ENCODE results near the gene IRF9.
"Not testable (repeated sequence)": the region's sequence is repeated elsewhere in the genome, so short reads cannot be mapped to it uniquely, and the experiment has no call there.

Gene IRF9

DNA sequence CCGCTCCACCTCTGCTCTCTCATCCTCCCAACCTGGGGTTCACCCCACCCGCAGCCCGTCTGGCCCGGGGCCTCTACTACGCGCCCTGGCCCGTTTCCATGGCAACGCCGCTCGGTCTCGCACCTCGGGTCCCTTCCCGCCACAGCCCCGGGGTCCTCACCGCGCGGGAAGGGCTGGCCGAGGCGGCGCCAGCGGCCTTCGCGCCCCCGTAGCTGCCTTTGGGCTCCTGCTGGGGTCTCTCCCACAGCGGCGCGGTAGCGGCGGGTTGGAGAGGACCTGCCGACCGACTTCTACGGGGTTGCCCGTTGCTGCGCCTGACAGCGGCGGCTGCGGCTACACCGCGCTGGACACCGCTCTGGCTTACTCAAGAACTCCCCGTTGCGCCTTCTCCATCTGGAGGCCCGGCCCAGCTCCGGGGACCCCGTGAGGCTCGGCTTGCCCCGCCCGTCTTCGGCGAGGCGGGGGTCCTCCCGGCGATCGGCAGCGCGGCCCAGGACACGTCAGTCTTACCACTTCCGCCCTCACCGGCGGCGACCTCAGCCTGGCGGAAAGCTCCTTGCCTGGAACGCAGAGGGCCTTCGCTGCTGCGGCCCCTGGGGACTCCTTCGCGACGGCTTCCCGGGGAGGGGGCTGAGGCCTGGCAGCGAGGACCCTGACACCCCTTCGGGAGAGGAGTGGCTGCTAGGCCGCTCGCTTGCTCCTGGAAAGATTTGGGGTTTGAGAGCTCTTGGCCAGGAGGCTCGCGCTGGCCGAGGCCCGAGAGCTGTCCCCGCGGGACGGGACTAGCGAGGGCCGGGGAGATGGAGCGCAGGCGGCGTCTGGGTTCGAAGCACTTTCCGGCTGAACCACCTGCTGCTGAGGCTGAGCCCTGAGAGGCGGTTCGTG is 34.4 kb downstream of the IRF9 start, which contains the start of gene TM9SF1:
TM9SF1 (minus strand) TSS at position 256 of the 885 bp plus-strand sequence. CDS start 422 bp downstream, outside the sequence.
- peak; percentile 70 to 95 (median 84) for DNase-seq

DNA sequence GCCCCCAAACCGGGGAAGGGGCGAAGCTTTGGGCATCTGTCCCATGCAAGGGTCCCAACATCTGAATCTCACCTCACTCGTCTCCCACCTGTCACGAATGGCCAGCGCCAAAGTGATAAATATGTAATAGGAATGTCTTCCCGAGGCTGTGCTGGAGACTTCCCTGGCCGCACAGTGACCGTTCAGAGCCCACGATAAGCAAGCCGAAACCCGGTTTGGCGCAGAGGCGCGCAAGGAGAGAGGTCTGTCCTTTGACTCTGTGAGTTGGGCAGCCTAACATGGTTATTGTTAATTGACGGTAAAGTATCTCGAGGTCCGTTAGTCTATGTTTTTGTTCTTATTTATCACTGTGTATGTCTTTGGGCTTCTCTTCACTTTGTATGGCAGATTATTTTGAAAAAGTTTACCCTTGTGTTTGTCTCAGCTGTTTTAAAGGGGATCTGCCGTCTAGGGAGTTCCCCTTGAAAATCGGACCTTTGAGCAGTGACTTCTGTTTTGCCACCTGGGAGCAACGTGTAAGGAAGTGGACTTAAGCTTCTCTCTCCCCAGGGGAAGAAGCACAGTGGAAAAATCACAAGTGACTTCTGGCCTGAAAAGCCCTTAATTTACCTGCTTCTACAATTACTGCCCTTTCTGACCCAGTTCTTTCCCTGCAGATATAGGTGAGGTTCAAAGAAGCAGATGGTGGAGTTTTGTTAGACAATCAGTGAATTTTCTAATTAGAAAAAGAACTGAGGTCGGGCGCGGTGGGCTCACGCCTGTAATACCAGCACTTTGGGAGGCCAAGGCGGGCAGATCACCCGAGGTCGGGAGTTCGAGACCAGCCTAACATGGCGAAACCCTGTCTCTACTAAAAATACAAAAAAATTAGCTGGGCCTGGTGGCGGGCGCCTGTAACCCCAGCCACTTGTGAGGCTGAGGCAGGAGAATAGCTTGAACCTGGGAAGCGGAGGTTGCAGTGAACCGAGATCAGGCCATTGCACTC is 35.3 kb downstream of the IRF9 start:
- no peak for DNase-seq

DNA sequence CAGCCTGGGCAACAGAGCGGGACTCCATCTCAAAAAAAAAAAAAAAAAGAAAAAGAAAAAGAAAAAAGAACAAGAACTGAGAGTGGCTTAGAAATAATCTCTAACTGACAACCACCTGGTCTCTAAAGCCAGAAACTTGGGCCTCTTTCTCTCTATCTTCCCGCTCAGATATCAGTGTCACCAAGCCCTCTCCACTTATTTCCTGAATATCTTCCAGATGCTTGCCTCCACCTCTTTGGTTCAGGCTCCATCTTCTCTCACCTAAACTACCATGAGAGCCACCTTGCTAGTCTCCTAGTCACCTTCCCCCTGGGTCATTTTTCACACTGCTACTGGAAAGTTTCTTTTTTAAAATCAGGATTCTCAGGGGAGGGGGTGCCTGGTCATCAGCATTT is 36.0 kb downstream of the IRF9 start:
- no peak for DNase-seq

DNA sequence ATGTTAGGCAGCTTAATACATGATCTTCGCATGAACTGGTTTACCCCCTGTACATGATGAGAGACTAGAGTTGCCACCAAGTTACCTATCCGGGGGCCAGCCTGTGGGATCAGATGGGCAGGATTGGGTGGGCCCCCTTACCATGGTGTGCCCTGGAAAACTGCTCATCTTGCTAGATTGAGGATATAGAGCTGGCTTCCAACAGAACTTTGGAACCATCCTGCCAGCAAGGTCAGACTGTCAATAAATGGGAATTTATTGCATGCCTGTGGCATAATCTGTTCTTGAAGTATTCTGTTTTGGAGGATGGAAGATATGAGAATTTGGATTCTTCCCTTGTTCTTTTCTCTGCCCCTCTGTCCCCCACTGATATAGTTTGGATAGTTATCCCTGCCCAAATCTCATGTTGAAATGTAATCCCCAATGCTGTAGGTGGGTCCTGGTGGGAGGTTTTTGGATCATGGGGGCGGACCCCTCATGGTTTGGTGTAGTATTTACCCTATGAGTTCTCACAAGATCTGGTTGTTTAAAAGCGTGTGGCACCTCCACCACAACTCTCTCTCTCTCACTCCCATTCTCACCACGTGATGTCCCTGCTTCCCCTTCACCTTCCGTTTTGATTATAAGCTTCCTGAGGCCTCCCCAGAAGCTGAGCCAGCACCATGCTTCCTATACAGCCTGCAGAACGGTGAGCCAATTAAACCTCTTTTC is 37.9 kb downstream of the IRF9 start:
- no peak for DNase-seq

DNA sequence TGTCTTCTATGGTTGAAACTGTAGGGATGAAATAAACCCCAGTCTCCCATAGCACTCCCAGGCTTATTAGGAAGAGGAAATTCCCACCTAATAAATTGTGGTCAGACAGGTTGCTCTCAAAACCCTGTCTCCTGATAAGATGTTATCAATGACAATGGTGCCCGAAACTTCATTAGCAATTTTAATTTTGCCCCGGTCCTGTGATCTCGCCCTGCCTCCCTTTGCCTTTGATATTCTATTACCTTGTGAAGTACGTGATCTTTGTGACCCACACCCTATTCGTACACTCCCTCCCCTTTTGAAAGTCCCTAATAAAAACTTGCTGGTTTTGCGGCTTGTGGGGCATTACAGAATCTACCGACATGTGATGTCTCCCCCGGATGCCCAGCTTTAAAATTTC is 41.5 kb downstream of the IRF9 start:
- not testable (repeated sequence) for DNase-seq

DNA sequence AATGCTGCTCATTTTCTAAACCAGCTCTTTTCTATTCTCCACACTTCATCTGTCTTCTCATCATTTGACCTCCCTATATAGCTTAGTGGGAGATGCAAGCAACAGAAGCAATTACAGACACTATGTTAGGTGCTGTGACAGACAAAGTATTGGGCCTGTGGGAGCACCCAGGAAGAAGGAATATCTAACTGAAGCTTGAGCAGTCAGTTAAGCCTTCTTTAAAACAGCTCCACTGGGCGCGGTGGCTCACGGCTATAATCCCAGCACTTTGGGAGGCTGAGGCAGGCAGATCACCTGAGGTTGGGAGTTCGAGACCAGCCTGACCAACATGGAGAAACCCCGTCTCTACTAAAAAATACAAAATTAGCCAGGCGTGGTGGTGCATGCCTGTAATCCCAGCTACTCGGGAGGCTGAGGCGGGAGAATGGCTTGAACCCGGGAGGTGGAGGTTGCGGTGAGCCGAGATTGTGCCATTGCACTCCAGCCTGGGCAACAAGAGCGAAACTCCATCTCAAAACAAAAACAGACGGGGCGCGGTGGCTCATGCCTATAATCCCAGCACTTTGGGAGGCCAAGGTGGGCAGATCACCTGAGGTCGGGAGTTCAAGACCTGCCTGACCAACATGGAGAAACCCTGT is 42.3 kb downstream of the IRF9 start:
- DNase-seq, result not testable (repeated sequence)

DNA sequence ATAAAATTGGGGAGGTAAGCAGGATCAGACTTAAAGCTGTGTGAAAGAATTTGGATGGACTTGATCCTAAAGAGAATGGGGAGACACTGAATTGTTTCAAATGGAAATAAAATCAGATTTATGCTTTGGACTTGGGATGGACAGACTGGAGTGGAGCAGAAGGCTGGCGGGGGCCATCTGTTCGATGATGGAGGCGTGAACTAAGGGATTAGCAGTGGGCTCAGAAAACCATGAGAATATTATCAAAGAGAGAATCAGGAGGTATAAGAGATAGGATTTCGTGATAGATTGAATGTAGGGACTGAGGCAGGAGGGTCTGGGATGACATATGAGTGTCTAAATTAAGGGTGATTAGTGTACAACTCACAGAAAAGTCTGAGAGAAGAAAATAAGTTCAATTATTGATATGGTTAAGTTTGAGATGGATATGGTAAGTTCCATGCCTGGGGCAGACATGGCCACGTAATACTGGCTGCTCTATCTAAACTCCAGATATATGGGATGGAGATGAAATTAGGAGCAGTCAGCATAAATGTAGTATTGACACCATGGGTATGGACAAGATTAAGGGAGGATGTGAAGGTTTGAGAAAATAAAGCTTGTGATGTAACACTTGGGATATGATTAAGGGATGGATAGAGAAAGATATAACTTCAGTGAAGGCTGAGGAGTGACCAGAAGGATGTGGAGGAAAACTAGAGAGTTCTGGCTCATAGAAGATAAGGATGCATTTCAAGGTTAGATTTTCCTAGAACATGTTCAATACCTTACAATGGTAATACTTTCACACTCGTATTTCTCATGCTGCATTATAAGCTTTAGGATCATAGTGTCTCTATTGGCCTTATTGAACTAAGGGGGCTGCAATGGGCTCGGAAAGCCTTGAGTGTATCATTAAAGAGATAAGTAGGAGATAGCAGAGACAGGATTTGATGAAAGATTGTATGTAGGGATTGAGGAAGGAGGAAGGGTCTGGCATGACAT is 43.4 kb downstream of the IRF9 start:
- no peak for DNase-seq

DNA sequence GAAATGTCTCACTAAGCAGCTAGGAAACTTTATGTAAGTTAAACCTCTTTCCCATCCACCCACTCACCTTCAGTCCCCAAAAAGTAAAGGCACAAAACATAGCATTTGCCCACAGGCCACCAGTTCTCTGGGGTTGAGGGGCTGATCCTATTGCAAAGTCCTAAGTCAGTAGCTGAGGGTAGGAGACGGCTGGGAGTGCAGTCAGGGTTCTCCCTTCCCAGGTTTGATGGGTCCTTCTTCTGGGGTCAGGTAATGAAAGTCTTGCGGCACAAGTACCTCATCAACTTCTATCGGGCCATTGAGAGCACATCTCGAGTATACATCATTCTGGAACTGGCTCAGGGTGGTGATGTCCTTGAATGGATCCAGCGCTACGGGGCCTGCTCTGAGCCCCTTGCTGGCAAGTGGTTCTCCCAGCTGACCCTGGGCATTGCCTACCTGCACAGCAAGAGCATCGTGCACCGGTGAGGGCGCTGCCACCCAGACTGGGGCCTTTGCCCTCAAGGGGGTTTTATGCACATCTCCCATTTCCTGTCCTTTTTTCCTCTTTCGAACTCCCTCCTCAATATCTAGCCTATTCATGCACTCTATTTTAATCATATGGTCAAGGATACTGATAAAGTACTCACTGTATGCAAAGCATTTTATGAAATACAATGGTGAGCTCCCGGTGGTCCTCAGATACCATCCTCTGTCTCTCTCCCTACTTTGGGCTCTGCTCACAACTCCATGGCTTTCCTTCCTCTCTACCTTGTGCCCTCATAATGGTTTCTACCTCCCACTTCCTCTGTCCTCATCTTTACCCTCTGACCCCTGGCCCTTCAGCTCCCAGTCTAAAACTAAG is 45.4 kb downstream of the IRF9 start:
- no peak for DNase-seq

DNA sequence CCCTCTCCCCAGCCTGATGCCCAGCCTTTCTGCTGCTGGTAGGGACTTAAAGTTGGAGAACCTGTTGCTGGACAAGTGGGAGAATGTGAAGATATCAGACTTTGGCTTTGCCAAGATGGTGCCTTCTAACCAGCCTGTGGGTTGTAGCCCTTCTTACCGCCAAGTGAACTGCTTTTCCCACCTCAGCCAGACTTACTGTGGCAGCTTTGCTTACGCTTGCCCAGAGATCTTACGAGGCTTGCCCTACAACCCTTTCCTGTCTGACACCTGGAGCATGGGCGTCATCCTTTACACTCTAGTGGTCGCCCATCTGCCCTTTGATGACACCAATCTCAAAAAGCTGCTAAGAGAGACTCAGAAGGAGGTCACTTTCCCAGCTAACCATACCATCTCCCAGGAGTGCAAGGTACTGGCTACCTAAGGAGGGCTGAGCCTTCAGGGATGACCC is 46.1 kb downstream of the IRF9 start:
- peak in 1 of 5 experiments; percentile 59 for DNase-seq

DNA sequence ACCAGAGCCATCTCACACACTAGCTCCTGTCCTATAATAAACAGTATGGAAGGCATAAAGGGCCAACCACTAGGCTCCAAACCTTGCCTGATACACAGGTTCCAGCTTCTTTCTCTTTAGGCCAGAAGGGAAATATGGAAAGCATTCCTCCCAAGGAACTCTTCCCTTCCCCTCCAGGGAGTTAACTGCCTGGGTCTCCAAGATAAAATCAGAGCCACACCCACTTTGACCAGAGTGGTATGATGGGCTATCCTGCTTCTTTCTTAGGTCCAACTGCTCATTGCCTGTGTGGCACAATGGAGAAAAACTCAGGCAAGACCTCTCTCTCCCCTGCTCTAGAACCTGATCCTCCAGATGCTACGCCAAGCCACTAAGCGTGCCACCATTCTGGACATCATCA is 46.6 kb downstream of the IRF9 start:
- no peak for DNase-seq

DNA sequence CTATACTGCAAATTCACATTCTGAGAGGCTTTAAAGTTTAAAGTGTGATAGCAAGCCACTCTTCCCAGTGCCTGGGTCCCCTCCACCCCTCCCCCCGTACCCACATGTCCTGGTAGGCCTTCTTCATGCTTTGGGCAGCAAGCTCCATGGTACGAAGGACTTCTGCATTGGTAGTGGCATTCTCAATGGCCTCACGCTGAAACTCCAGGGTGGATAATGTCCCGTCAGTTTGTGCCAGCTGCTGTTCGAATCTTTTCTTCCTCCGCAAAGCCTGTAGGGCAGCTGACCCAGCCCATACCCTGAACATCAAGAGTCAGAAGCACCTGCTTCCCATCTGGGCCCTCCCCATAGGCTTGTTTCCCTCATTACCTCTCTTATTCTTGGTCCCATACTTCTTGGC is 50.2 kb downstream of the IRF9 start:
- no peak for DNase-seq

DNA sequence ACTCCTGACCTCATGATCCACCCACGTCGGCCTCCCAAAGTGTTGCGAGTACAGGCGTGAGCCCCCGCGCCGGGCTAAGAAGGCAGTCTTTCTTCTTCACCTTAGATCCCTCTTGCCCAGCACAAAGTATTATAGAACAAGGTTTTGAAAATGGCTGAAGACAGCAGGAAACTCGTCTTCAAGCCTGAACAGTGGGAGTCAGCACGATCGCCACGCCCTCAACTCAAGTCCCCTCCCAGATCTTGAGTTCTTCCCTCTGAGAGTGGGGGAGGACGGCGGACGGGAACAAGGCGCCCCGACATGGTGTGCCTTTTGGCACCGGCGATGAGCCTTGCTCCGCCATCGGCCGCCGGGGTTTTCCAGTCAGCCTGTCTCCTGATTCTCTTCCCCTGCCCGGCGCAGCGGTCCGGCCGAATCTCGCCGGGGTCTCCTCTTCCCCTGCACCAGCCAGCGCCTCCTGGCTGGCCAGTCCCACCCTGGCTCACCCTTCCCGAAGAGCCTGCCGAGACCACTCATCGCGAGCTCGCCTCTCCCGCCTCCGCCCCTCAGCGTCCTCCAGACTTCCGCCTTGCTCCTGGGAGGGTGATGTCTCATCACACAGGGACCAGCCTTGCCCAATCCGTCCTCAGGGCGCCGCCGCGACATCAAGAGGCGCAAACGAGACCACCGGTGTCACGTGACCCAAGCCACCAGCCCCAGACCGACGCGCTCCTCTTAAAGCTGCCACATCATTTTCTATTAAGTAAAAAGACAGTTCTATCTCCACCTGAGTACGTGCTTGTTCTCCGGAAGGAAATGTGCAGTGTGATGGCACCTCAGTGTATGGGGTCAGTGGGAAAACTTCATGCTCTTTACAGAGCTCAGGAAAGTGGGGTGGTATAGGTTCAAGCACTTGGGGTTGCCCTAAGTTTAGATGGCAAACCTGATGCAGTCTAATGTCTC is 52.1 kb downstream of the IRF9 start, which contains the start of gene CHMP4A:
CHMP4A (minus strand) TSS at position 565 of the 942 bp plus-strand sequence; CDS start at position 516, 49 bp downstream.
- DNase-seq, result peak; percentile 88 to 99 (median 95)

DNA sequence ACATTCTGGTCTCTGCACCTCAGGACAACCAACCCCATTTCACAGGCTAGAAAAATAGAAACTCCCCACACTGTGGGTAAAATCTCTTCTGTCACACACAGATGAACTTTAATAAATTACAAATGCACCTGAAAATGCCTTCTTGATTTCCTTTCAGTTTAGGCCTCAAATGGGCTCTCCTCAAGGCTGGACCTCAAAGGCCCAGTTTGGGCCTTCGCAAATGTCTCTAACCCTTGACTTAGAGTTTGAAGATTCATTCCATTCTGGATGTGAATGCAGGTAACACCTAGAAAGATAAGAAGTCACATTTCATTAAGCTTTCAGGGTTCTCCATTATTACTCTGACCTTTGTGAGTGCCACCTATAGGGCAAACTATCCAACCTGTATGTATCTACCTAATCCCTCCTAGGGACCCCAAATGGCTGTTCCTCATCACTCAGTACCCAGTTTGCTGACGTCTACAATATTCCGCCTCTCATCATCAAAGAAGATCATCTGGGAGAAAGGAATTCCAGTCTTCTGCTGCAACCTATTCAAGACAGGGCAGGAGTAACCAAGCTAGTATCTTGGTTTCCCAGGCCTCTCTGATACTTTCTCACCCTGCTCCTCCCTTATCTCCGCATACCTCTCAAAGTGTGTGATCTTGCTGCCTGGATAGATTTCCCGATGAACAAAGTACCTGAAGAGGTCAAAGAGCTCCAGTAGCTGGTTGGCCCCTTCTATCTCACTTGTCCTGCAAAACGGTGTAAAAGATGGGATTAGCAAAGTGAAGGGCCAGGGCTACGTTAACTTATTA is 53.0 kb downstream of the IRF9 start:
- DNase-seq, result no peak

DNA sequence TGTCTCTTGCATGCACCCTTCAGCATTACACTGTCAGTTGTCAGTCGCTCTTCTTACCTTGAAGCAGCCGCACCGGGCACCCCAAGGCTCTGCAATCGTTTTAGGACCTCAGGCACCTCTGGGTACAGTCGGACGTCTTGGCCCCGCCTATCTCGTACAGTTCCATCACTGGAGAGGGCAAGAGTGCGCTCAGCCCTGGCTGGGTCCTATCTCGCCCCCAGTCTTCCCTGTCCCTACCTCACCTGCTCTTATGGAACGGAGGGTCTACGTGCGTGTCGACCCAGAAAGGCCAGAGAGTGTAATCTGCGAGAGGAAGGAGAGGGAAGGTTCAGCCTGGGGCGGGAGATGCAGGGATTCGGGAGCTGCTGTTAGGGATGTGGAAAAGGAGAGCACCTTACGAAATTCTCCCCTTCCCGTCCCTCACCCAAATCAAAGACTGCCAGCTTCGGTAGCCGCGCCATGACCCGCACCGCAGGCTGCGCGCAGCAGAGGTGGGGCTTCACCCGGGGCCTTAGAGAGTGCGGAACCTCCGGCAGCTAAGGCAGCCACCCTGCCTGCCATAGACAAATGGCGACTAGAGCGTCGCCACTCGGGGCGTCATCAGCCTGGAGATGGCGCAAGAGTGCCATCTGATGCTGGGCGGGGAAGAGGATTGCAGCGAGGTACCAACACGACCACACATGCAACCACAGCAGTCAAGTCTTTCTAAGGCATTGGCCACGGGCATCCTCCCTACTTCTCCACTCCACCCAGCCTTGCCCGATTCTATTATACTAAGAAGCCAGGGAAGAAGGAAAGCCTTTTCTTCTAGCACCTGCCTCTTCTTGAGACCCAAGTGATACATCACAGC is 54.7 kb downstream of the IRF9 start, which contains the start of gene MDP1:
MDP1 (minus strand) TSS at position 572 of the 850 bp plus-strand sequence; CDS start at position 461, 111 bp downstream.
- DNase-seq, result peak; percentile 63 to 96 (median 84)

Data from T-helper 2 cell (primary cell).